Endothelial cell of umbilical vein (primary cell): ENCODE results near the gene TMPRSS6. TPM values are rescaled to one million over a fixed set of nuclear protein-coding genes. Genes with fewer than 3 reads are reported as not detected.
A peak's percentile ranks its signal among the peaks of the same experiment; 100 is the strongest.

Experiments
- BruUV-seq: library from RNA; stranded (reverse); fragments of 400-500 nt; replicated peaks from 2 replicates; lab custom pipeline; 2021; lab: Mats Ljungman, UMichigan
- CTCF ChIA-PET: fragments of 300-600, 350-600 bp; sonication (Branson Sonifier 250); formaldehyde crosslinking; loops from one replicate; lab custom pipeline; 2021; ENCODE audit warnings: antibody characterized with exemption, inconsistent platforms; lab: Charles Lee
- POLR2A ChIA-PET: fragments of 300-600, 350-600 bp; sonication (Branson Sonifier 250); formaldehyde crosslinking; loops from one replicate; lab custom pipeline; 2021; ENCODE audit warnings: antibody characterized with exemption, inconsistent platforms; lab: Charles Lee
- DNase-seq: peaks from one replicate; pipeline ENCODE4 v3.0.0-alpha.2; 2011; ENCODE audit warnings: low read depth, low spot score
- FAIRE-seq: peaks from 2 replicates; lab custom pipeline; 2011; peaks lifted over from hg19 to GRCh38; lab: Jason Lieb, UNC
- H2AFZ ChIP-seq: 2 replicates; pipeline ENCODE4 v1.6.0; 2012; ENCODE audit warnings: low read depth, low read length, control low read depth, inconsistent platforms
- H3K27ac ChIP-seq: 2 replicates; pipeline ENCODE4 v1.5.1; 2011; ENCODE audit warnings: low read depth, mild to moderate bottlenecking, control low read depth, low read length, moderate library complexity; ENCODE audit not compliant: insufficient read depth
- H3K27me3 ChIP-seq, 2 experiments: 2 replicates each; pipeline versions ENCODE4 v1.6.0 to v1.6.1; 2011; ENCODE audit warnings: low read length in 2 of 2, mixed read lengths in 1 of 2; ENCODE audit not compliant: control insufficient read depth in 2 of 2, insufficient read depth in 2 of 2
- H3K36me3 ChIP-seq, 2 experiments: 2 replicates in 1 of 2; 3 replicates in 1 of 2; pipeline ENCODE4 v1.5.1; 2011; ENCODE audit warnings: low read length in 2 of 2, mild to moderate bottlenecking in 1 of 2, moderate library complexity in 1 of 2; ENCODE audit not compliant: control insufficient read depth in 2 of 2, insufficient read depth in 2 of 2; ENCODE audit errors: extremely low read depth in 1 of 2
- H3K4me1 ChIP-seq: 3 replicates; pipeline ENCODE4 v1.5.1; 2011; ENCODE audit warnings: mild to moderate bottlenecking, low read length; ENCODE audit not compliant: control insufficient read depth, insufficient read depth; ENCODE audit errors: extremely low read depth
- H3K4me2 ChIP-seq: 2 replicates; pipeline ENCODE4 v1.6.1; 2011; ENCODE audit warnings: low read length, control low read depth, mixed read lengths; ENCODE audit not compliant: insufficient read depth
- H3K4me3 ChIP-seq, 3 experiments: fragments of 200-600 bp in 1 of 3; sonication (generic), shearing (Covaris generic) in 1 of 3; replicated peaks in 1 of 3; 2 replicates each; pipeline ENCODE4 v1.5.1; 2011 to 2016; ENCODE audit warnings: control low read depth in 3 of 3, low read length in 3 of 3, mild to moderate bottlenecking in 2 of 3, inconsistent platforms in 1 of 3, low read depth in 1 of 3, moderate library complexity in 1 of 3; ENCODE audit not compliant: insufficient read depth in 1 of 3
- H3K79me2 ChIP-seq: 2 replicates; pipeline ENCODE4 v1.6.0; 2012; ENCODE audit warnings: low read length, inconsistent platforms; ENCODE audit not compliant: control insufficient read depth, insufficient read depth
- H3K9ac ChIP-seq: replicated peaks from 2 replicates; pipeline ENCODE3; 2011; ENCODE audit warnings: low read length, control low read depth; ENCODE audit not compliant: insufficient read depth; ENCODE audit errors: extremely low read depth
- H3K9me1 ChIP-seq: replicated peaks from 3 replicates; pipeline ENCODE4 v1.6.0; 2011; ENCODE audit warnings: mild to moderate bottlenecking, low read length; ENCODE audit not compliant: control insufficient read depth, insufficient read depth; ENCODE audit errors: extremely low read depth
- H3K9me3 ChIP-seq: replicated peaks from 2 replicates; pipeline ENCODE4 v1.5.1; 2012; ENCODE audit warnings: low read length, inconsistent platforms; ENCODE audit not compliant: control insufficient read depth, insufficient read depth
- H4K20me1 ChIP-seq: replicated peaks from 2 replicates; pipeline ENCODE3; 2011; ENCODE audit warnings: mild to moderate bottlenecking, low read length; ENCODE audit not compliant: control insufficient read depth, insufficient read depth; ENCODE audit errors: extremely low read depth
- CTCF ChIP-seq, 2 donors: IDR thresholded peaks; 1 replicate in 1 of 2; 2 replicates in 1 of 2; pipeline ENCODE4 v1.5.1; 2011; ENCODE audit warnings: low read length in 2 of 2, mild to moderate bottlenecking in 2 of 2, moderate library complexity in 2 of 2, control low read depth in 1 of 2, inconsistent platforms in 1 of 2, low read depth in 1 of 2; ENCODE audit not compliant: insufficient read depth in 1 of 2; ENCODE audit errors: extremely low read depth in 1 of 2
- EZH2 ChIP-seq: IDR thresholded peaks from 2 replicates; pipeline ENCODE4 v1.6.1; 2012; ENCODE audit warnings: borderline replicate concordance, low read depth, mild to moderate bottlenecking, moderate library complexity, low read length, inconsistent platforms; ENCODE audit not compliant: severe bottlenecking
- FOS ChIP-seq: IDR thresholded peaks from 2 replicates; pipeline ENCODE4 v1.6.1; 2011; ENCODE audit warnings: mild to moderate bottlenecking, low read length, moderate library complexity, borderline replicate concordance; ENCODE audit not compliant: insufficient read depth
- GATA2 ChIP-seq: IDR thresholded peaks from 2 replicates; pipeline ENCODE4 v1.7.0; 2011; ENCODE audit warnings: low read depth, mild to moderate bottlenecking, moderate library complexity, mixed read lengths, low read length; ENCODE audit not compliant: insufficient read length, insufficient read depth
- JUN ChIP-seq: IDR thresholded peaks from 2 replicates; pipeline ENCODE4 v1.6.1; 2011; ENCODE audit warnings: borderline replicate concordance, low read depth; ENCODE audit not compliant: insufficient read length, insufficient read depth
- MAX ChIP-seq: IDR thresholded peaks from 2 replicates; pipeline ENCODE4 v1.6.1; 2011; ENCODE audit not compliant: insufficient read depth, insufficient read length
- MYC ChIP-seq: IDR thresholded peaks from one replicate; pipeline ENCODE4 v1.6.1; 2011; ENCODE audit warnings: mild to moderate bottlenecking, low read depth, low read length
- POLR2AphosphoS5 ChIP-seq: IDR thresholded peaks from 2 replicates; pipeline ENCODE4 v1.6.1; 2012; ENCODE audit warnings: low read depth, mild to moderate bottlenecking, control low read depth, low read length, moderate library complexity; ENCODE audit not compliant: insufficient read depth
- dilution Hi-C: fragments of 300-500 bp; cut with MboI; formaldehyde crosslinking; loops from one replicate; pipeline ENCODE4 v1.15.0; 2019; ENCODE audit warnings: low sequenced_read_pairs; ENCODE audit not compliant: extremely low pct_ligation_motif_present
- intact Hi-C: fragments of 100-400 bp; cut with micrococcal nuclease; formaldehyde crosslinking; loops from one replicate; pipeline ENCODE4 v1.10.0; 2022
- polyA plus RNA-seq, 4 experiments: library from polyadenylated mRNA; depleted of rRNA in 3 of 4; stranded (reverse) in 3 of 4; unstranded in 1 of 4; fragments of >200 nt; gene quantifications; 2 replicates each; pipeline versions ENCODE4 v1.2.1 to v1.2.3, GENCODE V29; 2011 to 2012; ENCODE audit warnings: missing spikeins in 1 of 4
- total RNA-seq: library from RNA; stranded (reverse); gene quantifications from 2 replicates; pipeline ENCODE4 v1.2.3, GENCODE V29; 2021

Gene TMPRSS6
- total and polyA plus RNA-seq, 2 donors (not counting 3 experiments of a cell fraction or from before 2014, with no cell fraction given): not detected

- H3K9me3 ChIP-seq: no peaks in the 10 kb centered on the region
- no peak overlapping the region for H3K4me3 ChIP-seq
- H3K4me2 ChIP-seq: no peak overlapping the region
- peaks cover 0 to 6% of the 10 kb centered on the region in 2 experiments for H3K27me3 ChIP-seq
- H4K20me1 ChIP-seq: no peaks in the 10 kb centered on the region
- DNase-seq: no peak
- CTCF ChIA-PET: interaction anchor here (0.7 to 1.0 kb wide), 2 partner anchors 9 to 119 kb away, joined by 3 read pairs; no protein-coding TSS in a partner anchor
- TF ChIP-seq POLR2AphosphoS5 (no peak), MAX (no peak), JUN (no peak), EZH2 (no peak)
- no TSS peak for BruUV-seq
- H3K9me1 ChIP-seq: no peaks in the 10 kb centered on the region
- peaks cover 9% of the 10 kb centered on the region for H3K4me1 ChIP-seq
- H3K36me3 ChIP-seq: no peaks in the 10 kb centered on the region
- FAIRE-seq: no peak
- no peak overlapping the region for H3K9ac ChIP-seq
- dilution Hi-C loops: no loop called here
- no peak overlapping the region for H3K27ac ChIP-seq
- POLR2A ChIA-PET: no interaction called here
- H2AFZ ChIP-seq: no peak overlapping the region
- no peaks in the 10 kb centered on the region for H3K79me2 ChIP-seq
- intact Hi-C loops: no loop called here
Observed at GRCh38 chr22:37080838-37081237, 28.7 kb downstream of the TMPRSS6 start.

- Histone ChIP-seq H3K4me2 (no peak overlapping the region), H3K9ac (no peak overlapping the region), H4K20me1 (no peaks in the 10 kb centered on the region), H3K4me3 (no peak overlapping the region), H3K27ac (peak overlapping the region; percentile 42), H3K4me1 (peaks cover 9% of the 10 kb centered on the region), H3K9me3 (no peaks in the 10 kb centered on the region), H3K27me3 (peaks cover 0 to 6% of the 10 kb centered on the region in 2 experiments), H3K9me1 (no peaks in the 10 kb centered on the region), H2AFZ (no peak overlapping the region), H3K36me3 (no peaks in the 10 kb centered on the region), H3K79me2 (no peaks in the 10 kb centered on the region)
- no TSS peak for BruUV-seq
- intact Hi-C loops: no loop called here
- DNase-seq (no peak), FAIRE-seq (no peak)
- CTCF ChIA-PET: interaction anchor here (1.0 to 2.5 kb wide), 5 partner anchors 9 to 119 kb away, joined by 3 to 45 read pairs (median 3); partner anchors contain the start of gene KCTD17
- POLR2A ChIA-PET: no interaction called here
- TF ChIP-seq CTCF (IDR thresholded peaks at IDR 0.05; ENCODE audit: extremely low read depth in 1 of 2, insufficient read depth in 1 of 2, low read depth in 1 of 2, low read length in 2 of 2) (no peak), FOS (no peak), GATA2 (no peak), POLR2AphosphoS5 (no peak), MAX (no peak), MYC (no peak), JUN (no peak)
- dilution Hi-C loops: no loop called here
Observed at GRCh38 chr22:37080438-37080837, 29.1 kb downstream of the TMPRSS6 start.
